GM20000 (cell line): ENCODE results near the gene CDC42SE2.

Source experiments
- DNase-seq: peaks from one replicate; pipeline ENCODE4 v3.0.0; 2012; ENCODE audit warnings: low spot score
- TF ChIP-seq, protein P1 (sequence below): IDR thresholded peaks from 2 replicates; pipeline ENCODE4 v1.5.1; 2012; ENCODE audit warnings: mild to moderate bottlenecking, control low read depth; ENCODE audit errors: extremely low read depth, missing control alignments

Gene CDC42SE2

DNA sequence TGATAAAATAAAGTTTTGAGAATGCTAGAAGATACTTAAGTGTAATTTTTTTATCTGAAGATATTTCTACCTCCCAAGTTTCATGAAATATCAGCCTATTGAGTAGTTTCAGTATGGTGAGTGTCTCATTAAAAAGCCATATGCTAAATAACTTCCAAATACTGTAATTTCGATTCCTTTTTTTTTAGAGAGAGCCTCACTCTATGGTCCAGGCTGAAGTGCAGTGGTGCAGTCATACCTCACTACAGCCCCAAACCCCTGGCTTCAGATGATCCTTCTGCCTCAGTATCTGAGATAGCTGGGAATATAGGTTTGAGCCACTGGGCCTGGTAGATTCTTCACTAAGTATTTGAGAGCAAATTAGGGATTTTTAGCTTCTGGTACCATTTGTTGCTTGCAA is 24.5 kb downstream of the CDC42SE2 start:
- TF ChIP-seq, protein P1, sequence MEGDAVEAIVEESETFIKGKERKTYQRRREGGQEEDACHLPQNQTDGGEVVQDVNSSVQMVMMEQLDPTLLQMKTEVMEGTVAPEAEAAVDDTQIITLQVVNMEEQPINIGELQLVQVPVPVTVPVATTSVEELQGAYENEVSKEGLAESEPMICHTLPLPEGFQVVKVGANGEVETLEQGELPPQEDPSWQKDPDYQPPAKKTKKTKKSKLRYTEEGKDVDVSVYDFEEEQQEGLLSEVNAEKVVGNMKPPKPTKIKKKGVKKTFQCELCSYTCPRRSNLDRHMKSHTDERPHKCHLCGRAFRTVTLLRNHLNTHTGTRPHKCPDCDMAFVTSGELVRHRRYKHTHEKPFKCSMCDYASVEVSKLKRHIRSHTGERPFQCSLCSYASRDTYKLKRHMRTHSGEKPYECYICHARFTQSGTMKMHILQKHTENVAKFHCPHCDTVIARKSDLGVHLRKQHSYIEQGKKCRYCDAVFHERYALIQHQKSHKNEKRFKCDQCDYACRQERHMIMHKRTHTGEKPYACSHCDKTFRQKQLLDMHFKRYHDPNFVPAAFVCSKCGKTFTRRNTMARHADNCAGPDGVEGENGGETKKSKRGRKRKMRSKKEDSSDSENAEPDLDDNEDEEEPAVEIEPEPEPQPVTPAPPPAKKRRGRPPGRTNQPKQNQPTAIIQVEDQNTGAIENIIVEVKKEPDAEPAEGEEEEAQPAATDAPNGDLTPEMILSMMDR: no peak
- no peak for DNase-seq

DNA sequence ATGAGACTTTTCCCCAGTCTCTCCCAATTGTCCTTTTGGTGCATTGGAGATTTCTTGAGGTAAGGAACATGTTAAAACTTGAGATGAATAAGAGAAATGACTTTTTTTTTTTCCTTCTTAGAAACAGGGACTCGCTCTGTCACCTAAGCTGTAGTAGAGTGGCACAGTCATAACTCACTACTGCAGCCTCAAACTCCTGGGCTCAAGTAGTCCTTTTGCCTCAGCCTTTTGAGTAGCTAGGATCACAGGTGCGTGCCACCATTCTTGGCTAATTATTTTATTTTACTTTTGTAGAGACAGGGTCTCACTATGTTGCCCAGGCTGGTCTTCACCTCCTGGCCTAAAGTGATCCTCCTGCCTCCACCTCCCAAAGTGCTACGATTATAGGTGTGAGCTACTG is 25.9 kb downstream of the CDC42SE2 start:
- DNase-seq: no peak
- TF ChIP-seq, protein P1: no peak

DNA sequence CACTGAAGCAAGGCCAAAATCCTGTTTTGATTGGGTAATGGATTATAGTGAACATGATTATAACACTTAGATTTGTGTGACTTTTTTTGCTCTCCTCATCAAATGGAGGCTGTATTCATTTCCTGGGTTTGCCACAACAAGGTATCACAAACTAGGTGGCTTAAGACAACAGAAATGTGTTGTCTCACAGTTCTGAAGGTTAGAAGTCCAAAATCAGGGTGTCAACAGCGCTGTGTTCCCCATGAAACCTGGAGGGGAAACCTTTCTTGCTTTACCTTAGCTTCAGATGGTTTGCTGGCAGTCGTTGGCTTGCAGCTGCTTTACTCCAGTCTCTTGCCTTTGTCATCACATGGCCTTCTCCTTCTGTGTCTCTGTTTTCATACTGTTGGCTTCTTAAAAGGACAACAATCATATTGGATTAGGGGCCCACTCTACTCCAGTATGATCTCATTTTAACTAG is 32.4 kb downstream of the CDC42SE2 start:
- DNase-seq: no peak
- TF ChIP-seq, protein P1: no peak

DNA sequence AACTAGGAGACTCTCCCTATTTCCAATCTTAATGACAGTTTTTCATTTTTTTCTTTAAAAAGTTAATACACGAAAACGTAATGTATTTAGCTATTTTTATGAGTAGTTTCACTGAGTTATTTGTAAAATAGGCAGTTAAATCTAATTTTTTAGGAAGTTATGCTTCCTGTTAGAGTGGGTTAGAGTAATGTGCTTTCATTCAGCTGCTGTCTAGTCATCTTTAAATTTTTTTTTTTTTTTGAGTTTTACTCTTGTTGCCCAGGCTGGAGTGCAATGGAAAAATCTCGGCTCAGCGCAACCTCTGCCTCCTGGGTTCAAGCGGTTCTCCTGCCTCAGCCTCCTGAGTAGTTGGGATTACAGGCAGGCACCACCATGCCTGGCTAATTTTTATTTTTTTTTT is 34.0 kb downstream of the CDC42SE2 start:
- DNase-seq: no peak
- TF ChIP-seq, protein P1: no peak

DNA sequence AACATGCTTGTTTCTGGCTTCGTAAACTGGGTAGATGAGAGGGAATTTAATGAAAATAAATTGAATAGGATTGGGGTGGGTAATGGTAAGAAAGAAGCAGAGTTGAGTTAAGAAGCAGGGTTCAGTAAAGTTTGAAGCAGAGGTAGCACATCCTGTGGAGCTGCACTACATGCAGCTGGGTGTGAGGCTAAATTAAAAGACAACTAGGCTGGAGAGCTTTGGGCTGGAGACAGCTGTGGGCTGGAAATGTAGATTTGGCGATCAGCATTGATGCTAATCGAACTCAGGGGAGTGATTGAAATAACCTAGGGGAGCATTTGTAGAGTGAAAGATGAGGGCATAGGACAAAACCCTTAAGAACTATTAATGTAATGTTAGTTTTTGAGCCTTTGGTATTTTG is 35.6 kb downstream of the CDC42SE2 start:
- TF ChIP-seq, protein P1: no peak
- no peak for DNase-seq

DNA sequence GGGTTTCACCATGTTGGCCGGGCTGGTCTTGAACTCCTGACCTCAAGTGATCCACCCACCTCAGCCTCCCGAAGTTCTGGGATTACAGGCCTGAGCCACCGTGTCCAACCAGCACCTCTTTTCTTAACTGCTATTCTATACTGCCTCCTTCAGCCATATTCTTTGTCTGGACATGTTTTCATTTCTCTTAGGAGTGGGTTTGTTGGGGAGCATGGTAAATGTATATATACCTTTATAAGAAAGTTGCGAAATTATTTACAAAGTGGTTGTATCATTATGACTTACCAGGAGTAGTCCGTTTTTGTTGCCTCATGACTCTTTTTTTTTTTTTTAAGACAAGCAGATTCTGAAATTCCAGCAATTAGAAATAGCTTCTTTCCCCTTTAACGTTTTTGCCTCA is 38.7 kb downstream of the CDC42SE2 start:
- no peak for DNase-seq
- TF ChIP-seq, protein P1: no peak

DNA sequence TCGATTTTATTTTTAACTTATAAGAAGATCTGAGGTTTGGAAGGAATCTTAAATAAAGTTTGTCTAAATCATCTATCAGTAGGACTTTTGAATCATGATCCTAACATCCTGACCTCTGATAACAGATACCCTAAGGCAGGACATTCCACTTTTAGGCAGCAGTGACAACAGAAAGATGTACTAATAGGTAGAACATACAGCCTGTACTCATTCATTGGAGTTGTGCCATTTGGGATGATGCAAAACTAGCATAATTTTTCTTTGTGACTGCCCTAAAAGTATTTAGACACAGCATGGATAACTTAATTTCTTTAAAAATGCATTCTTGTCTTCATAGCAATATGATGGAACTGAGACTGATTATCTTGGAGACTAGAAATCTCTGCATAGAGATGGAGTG is 39.7 kb downstream of the CDC42SE2 start:
- no peak for DNase-seq
- TF ChIP-seq, protein P1: no peak
